OCI-LY1 (cell line): ENCODE measurements around the gene COMMD10.

Experiments
- H2AFZ ChIP-seq: fragments of 200-600 bp; sonication (generic), shearing (Covaris generic); 2 replicates; pipeline ENCODE4 v1.6.0; 2014; ENCODE audit warnings: antibody characterized with exemption, mild to moderate bottlenecking, low read length
- H3F3A ChIP-seq: fragments of 200-600 bp; sonication (generic), shearing (Covaris generic); 2 replicates; pipeline ENCODE4 v1.6.0; 2014; ENCODE audit warnings: mild to moderate bottlenecking, antibody characterized with exemption, low read length, moderate library complexity; ENCODE audit not compliant: insufficient read depth
- H3K27ac ChIP-seq: fragments of 200-600 bp; sonication (generic); 2 replicates; pipeline ENCODE4 v1.5.1; 2014; ENCODE audit warnings: low read length, mixed run types, mild to moderate bottlenecking, low read depth; ENCODE audit not compliant: poor library complexity, severe bottlenecking
- H3K27me3 ChIP-seq: fragments of 200-600 bp; sonication (generic); 2 replicates; pipeline ENCODE4 v1.6.0; 2014; ENCODE audit warnings: antibody characterized with exemption, mild to moderate bottlenecking, low read length, moderate library complexity; ENCODE audit not compliant: insufficient read depth
- H3K36me3 ChIP-seq: fragments of 200-600 bp; sonication (generic); 2 replicates; pipeline ENCODE4 v1.6.1; 2014; ENCODE audit warnings: mild to moderate bottlenecking, antibody characterized with exemption, low read length, moderate library complexity, mixed read lengths; ENCODE audit not compliant: insufficient read depth
- H3K4me1 ChIP-seq: fragments of 200-600 bp; sonication (generic); 2 replicates; pipeline ENCODE4 v1.5.1; 2014; ENCODE audit warnings: mild to moderate bottlenecking, low read length, moderate library complexity; ENCODE audit not compliant: insufficient read depth, severe bottlenecking
- H3K4me2 ChIP-seq: fragments of 200-600 bp; sonication (generic), shearing (Covaris generic); 2 replicates; pipeline ENCODE4 v1.6.1; 2014; ENCODE audit warnings: low read length
- H3K4me3 ChIP-seq: fragments of 200-600 bp; sonication (generic); 2 replicates; pipeline ENCODE4 v1.5.1; 2014; ENCODE audit warnings: low read length, low read depth, mild to moderate bottlenecking, mixed read lengths; ENCODE audit not compliant: poor library complexity, severe bottlenecking
- H3K79me2 ChIP-seq: fragments of 200-600 bp; shearing (Covaris generic); 2 replicates; pipeline ENCODE4 v1.6.1; 2016; ENCODE audit warnings: mixed run types, low read length, mixed read lengths; ENCODE audit not compliant: insufficient read depth
- H3K9ac ChIP-seq: fragments of 200-600 bp; sonication (generic), shearing (Covaris generic); 2 replicates; pipeline ENCODE4 v1.6.1; 2014; ENCODE audit warnings: mild to moderate bottlenecking, low read length, mixed read lengths
- H3K9me2 ChIP-seq: fragments of 200-600 bp; sonication (generic), shearing (Covaris generic); 2 replicates; pipeline ENCODE4 v1.6.1; 2014; ENCODE audit warnings: low read depth, mild to moderate bottlenecking, low read length, mixed read lengths
- H3K9me3 ChIP-seq: fragments of 200-600 bp; shearing (Covaris generic); 2 replicates; pipeline ENCODE4 v1.6.1; 2014; ENCODE audit warnings: low read length, mixed read lengths
- H4K20me1 ChIP-seq: fragments of 200-600 bp; sonication (generic), shearing (Covaris generic); 2 replicates; pipeline ENCODE4 v1.6.0; 2016; ENCODE audit warnings: mild to moderate bottlenecking, low read length; ENCODE audit not compliant: insufficient read depth
- CTCF ChIP-seq: fragments of 200-600 bp; sonication (generic), shearing (Covaris generic); IDR thresholded peaks from 2 replicates; pipeline ENCODE4 v1.5.1; 2017; ENCODE audit warnings: mild to moderate bottlenecking, antibody characterized with exemption, low read length, moderate library complexity, mixed read lengths
- EZH2 ChIP-seq: fragments of 200-600 bp; sonication (generic), shearing (Covaris generic); IDR thresholded peaks from 2 replicates; pipeline ENCODE4 v1.8.0; 2017; ENCODE audit warnings: borderline replicate concordance, mixed run types, mild to moderate bottlenecking, antibody characterized with exemption, low read length, moderate library complexity, mixed read lengths

Gene COMMD10

GRCh38 chr5:116130471-116130870 is 45.6 kb downstream of the COMMD10 start:
- H3K4me2 ChIP-seq = no peak overlapping the region
- H3K9me3 ChIP-seq = no peaks in the 10 kb centered on the region
- no peaks in the 10 kb centered on the region for H4K20me1 ChIP-seq
- no peak for TF ChIP-seq CTCF
- TF ChIP-seq EZH2 = no peak
- no peaks in the 10 kb centered on the region for H3K9me2 ChIP-seq
- no peak overlapping the region for H2AFZ ChIP-seq
- no peak overlapping the region for H3K4me3 ChIP-seq
- H3K4me1 ChIP-seq = no peaks in the 10 kb centered on the region
- no peak overlapping the region for H3K9ac ChIP-seq
- H3K36me3 ChIP-seq = no peaks in the 10 kb centered on the region
- no peaks in the 10 kb centered on the region for H3K79me2 ChIP-seq
- no peak overlapping the region for H3K27ac ChIP-seq
- no peaks in the 10 kb centered on the region for H3K27me3 ChIP-seq
- H3F3A ChIP-seq = no peaks in the 10 kb centered on the region

GRCh38 chr5:116130976-116131375 is 46.2 kb downstream of the COMMD10 start:
- Histone ChIP-seq H3K4me1 (no peaks in the 10 kb centered on the region), H3K36me3 (no peaks in the 10 kb centered on the region), H3K9ac (no peak overlapping the region), H3K27ac (no peak overlapping the region), H4K20me1 (no peaks in the 10 kb centered on the region), H3K4me3 (no peak overlapping the region), H3K9me2 (no peaks in the 10 kb centered on the region), H3K9me3 (no peaks in the 10 kb centered on the region), H3K4me2 (no peak overlapping the region), H2AFZ (no peak overlapping the region), H3K27me3 (no peaks in the 10 kb centered on the region), H3K79me2 (no peaks in the 10 kb centered on the region), H3F3A (no peaks in the 10 kb centered on the region)
- TF ChIP-seq CTCF = no peak
- TF ChIP-seq EZH2 = no peak

GRCh38 chr5:116133281-116133680 is 48.5 kb downstream of the COMMD10 start:
- no peak overlapping the region for H3K9ac ChIP-seq
- no peaks in the 10 kb centered on the region for H3K9me3 ChIP-seq
- no peaks in the 10 kb centered on the region for H3K27me3 ChIP-seq
- no peaks in the 10 kb centered on the region for H3K79me2 ChIP-seq
- H2AFZ ChIP-seq = no peak overlapping the region
- H3K36me3 ChIP-seq = no peaks in the 10 kb centered on the region
- no peak overlapping the region for H3K4me3 ChIP-seq
- H3K4me2 ChIP-seq = no peak overlapping the region
- H3K9me2 ChIP-seq = no peaks in the 10 kb centered on the region
- H3K4me1 ChIP-seq = no peaks in the 10 kb centered on the region
- no peaks in the 10 kb centered on the region for H4K20me1 ChIP-seq
- TF ChIP-seq EZH2 = no peak
- TF ChIP-seq CTCF = no peak
- H3K27ac ChIP-seq = no peak overlapping the region
- no peaks in the 10 kb centered on the region for H3F3A ChIP-seq
